IPS-18a (cell line): ENCODE results near the gene CREBL2.
"Not testable (repeated sequence)": the region's sequence is repeated elsewhere in the genome, so short reads cannot be mapped to it uniquely, and the experiment has no call there.

Experiments used
- H3K27ac ChIP-seq: one replicate; pipeline ENCODE4 v1.5.1; 2013; ENCODE audit warnings: low read length
- H3K27me3 ChIP-seq: one replicate; pipeline ENCODE4 v1.6.1; 2013; ENCODE audit warnings: mild to moderate bottlenecking, low read length; ENCODE audit not compliant: control insufficient read depth, insufficient read depth
- H3K36me3 ChIP-seq: one replicate; pipeline ENCODE4 v1.6.1; 2013; ENCODE audit warnings: low read depth, low read length; ENCODE audit not compliant: control insufficient read depth
- H3K4me1 ChIP-seq: one replicate; pipeline ENCODE4 v1.6.1; 2013; ENCODE audit warnings: low read depth, low read length; ENCODE audit not compliant: control insufficient read depth
- H3K4me3 ChIP-seq: one replicate; pipeline ENCODE4 v1.5.1; 2013; ENCODE audit warnings: low read length
- H3K9ac ChIP-seq: one replicate; pipeline ENCODE4 v1.6.1; 2013; ENCODE audit warnings: mild to moderate bottlenecking, low read length, moderate library complexity
- H3K9me3 ChIP-seq: one replicate; pipeline ENCODE4 v1.6.1; 2013; ENCODE audit warnings: low read depth, low read length; ENCODE audit not compliant: control insufficient read depth

The CREBL2 gene

DNA sequence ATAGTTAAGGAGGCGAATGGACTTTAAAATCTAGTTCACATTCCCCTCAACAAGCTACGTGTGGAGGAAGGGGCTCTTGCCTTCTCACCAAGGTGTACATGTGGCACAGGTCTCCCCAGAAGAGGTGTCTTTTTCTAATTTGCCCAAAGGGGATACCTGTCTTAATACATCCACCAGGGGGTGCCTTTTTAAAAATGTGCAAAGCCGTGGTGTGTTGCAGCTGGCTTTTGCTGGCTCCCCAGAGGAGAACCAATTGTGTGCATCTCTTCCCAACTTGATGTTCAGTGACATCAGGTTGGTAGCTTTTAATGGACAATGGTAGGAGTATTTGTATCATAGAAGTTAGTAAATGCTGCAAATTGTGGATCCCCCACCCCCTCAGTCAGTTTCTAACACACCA is 33.8 kb downstream of the CREBL2 start:
- no peak overlapping the region for H3K4me3 ChIP-seq
- peaks cover 19% of the 10 kb centered on the region for H3K9me3 ChIP-seq
- no peaks in the 10 kb centered on the region for H3K27me3 ChIP-seq
- peaks cover 4% of the 10 kb centered on the region for H3K36me3 ChIP-seq
- H3K27ac ChIP-seq = no peak overlapping the region
- H3K9ac ChIP-seq = no peak overlapping the region
- H3K4me1 ChIP-seq = peaks cover 7% of the 10 kb centered on the region

DNA sequence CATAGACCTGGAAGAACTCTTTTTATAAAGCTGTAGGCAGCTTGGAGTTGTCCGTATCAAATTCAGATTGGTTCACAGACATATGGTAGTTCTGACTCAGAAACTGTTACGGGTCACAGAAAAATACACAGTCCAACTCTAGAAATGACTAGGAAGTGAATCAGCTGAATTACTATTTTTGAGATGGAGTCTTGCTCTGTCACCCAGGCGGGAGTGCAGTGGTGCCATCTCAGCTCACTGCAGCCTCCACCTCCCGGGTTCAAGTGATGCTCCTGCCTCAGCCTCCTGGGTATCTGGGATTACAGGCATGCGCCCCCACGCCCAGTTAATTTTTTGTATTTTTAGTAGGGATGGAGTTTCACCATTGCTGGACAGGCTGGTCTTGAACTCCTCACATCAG is 34.3 kb downstream of the CREBL2 start:
- H3K4me1 ChIP-seq, H3K27ac ChIP-seq: not testable (repeated sequence)

DNA sequence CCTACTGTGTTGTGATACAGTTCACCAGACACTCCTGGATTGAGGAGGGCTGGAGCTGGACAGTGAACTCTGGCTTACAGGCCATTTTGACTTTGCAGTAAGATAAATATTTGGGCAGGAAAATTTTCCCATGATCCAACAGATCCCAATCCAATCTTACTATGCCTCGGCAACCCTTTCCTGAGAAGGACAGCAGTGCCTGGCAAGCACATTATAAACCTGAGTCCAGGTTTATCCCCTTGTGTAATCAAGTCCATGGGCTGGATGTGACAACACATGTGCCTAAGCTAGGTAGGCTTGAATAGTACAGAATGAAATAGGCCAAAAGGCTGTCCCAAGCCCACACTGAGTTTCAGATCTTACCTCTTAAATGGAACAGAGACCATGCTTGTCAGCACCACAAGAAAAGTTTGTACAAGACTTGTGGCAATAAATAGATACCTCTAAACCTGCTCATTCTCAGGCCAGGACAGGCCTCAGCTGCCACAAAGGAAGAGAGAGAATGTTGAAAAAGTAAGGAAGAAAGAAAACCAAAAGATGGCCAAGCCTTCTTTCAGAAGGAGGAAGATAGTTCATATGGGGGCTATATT is 34.9 kb downstream of the CREBL2 start:
- H3K27ac ChIP-seq = no peak overlapping the region
- peaks cover 4% of the 10 kb centered on the region for H3K36me3 ChIP-seq
- H3K4me1 ChIP-seq = peaks cover 7% of the 10 kb centered on the region
- no peak overlapping the region for H3K4me3 ChIP-seq
- no peak overlapping the region for H3K9ac ChIP-seq
- H3K9me3 ChIP-seq = peaks cover 19% of the 10 kb centered on the region
- H3K27me3 ChIP-seq = no peaks in the 10 kb centered on the region

More for the DNA sequence above, 34.3 kb downstream of the CREBL2 start:
- peaks cover 19% of the 10 kb centered on the region for H3K9me3 ChIP-seq
- not testable (repeated sequence) for H3K9ac ChIP-seq, H3K4me3 ChIP-seq, H3K27me3 ChIP-seq, H3K36me3 ChIP-seq

DNA sequence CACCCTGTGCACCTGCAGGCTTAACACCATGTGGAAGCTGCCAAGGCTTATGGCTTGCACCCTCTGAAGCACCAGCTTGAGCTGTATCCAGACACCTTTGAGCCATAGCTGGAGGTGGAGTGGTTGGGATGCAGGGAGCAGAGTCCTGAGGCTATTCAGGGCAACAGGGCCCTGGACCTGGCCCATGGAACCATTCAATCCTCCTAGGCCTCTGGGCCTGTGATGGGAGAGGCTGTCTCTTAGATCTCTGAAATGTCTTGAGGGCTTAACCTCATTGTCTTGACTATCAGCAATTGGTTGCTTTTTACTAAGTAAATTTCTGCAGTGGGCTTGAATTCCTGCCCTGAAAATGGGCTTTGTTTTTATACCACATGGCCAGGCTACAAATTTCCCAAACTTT is 36.6 kb downstream of the CREBL2 start:
- H3K4me3 ChIP-seq = no peak overlapping the region
- H3K27me3 ChIP-seq = no peaks in the 10 kb centered on the region
- peaks cover 19% of the 10 kb centered on the region for H3K9me3 ChIP-seq
- H3K36me3 ChIP-seq = no peaks in the 10 kb centered on the region
- H3K27ac ChIP-seq = no peak overlapping the region
- peaks cover 7% of the 10 kb centered on the region for H3K4me1 ChIP-seq
- no peak overlapping the region for H3K9ac ChIP-seq

DNA sequence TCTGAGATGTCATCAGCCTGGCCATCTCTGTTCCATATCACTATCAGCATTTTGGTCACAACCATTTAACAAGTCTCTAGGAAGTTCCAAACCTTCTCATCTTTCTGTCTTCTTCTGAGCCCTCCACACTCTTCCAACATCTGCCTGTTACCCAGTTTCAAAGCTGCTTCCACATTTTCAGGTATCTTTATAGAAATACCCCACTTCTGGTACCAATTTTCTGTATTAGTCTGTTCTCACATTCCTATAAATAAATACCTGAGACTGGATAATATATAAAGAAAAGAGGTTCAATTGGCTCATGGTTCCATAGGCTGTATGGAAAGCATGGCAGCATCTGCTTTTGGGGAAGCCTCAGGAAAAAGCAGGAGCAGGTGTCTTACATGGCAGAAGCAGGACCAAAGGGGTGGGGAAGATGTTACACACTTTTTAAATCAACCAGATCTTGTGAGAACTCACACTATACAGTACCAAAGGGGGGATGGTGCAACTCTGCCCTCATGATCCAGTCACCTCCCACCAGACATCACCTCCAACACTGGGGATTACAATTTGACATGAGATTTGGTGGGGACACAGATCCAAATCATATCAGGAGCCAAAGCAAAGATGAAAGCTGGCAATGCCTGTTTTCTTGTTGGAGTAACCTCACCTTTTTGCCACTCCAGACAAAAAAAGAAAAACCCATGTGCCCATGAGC is 37.4 kb downstream of the CREBL2 start:
- H3K27ac ChIP-seq = no peak overlapping the region
- no peaks in the 10 kb centered on the region for H3K27me3 ChIP-seq
- peaks cover 19% of the 10 kb centered on the region for H3K9me3 ChIP-seq
- H3K36me3 ChIP-seq = no peaks in the 10 kb centered on the region
- peaks cover 3% of the 10 kb centered on the region for H3K4me1 ChIP-seq
- H3K9ac ChIP-seq = no peak overlapping the region
- H3K4me3 ChIP-seq = no peak overlapping the region

DNA sequence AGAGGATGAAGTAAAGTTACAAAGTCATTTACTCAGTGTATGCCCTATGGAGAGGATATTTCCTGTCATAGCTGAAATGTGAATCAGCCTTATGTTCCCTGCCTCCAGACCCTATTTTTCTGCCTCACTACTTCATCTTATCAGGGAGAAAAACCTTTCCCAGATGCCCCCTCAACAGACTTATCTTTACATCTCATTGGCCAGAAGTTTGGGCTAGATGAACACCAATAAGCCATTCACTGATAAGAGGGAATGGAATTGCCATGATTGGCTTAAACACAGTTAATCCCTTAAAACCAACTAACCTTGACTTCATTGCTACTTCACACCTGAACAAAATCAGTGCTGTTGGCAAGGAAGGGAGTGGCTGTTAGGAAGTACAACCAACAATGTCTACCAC is 40.1 kb downstream of the CREBL2 start:
- Histone ChIP-seq H3K27ac (no peak overlapping the region), H3K9me3 (peaks cover 19% of the 10 kb centered on the region), H3K4me3 (no peak overlapping the region), H3K27me3 (no peaks in the 10 kb centered on the region), H3K4me1 (peaks cover 6% of the 10 kb centered on the region), H3K36me3 (no peaks in the 10 kb centered on the region), H3K9ac (no peak overlapping the region)

DNA sequence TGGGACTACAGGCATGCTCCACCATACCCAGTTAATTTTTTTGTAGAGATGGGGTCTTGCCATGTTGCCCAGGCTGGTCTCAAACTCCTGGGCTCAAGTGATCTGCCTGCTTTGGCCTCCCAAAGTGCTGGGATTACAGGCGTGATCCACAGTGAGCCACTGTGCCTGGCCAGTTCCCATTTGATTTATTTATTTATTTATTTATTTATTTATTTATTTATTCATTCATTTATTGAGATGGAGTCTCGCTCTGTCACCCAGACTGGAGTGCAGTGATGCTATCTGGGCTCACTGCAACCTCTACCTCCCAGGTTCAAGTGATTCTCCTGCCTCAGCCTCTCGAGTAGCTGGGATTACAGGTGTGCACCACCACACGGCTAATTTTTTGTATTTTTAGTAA is 41.0 kb downstream of the CREBL2 start:
- not testable (repeated sequence) for H3K36me3 ChIP-seq, H3K4me3 ChIP-seq, H3K27ac ChIP-seq, H3K4me1 ChIP-seq, H3K9ac ChIP-seq, H3K27me3 ChIP-seq
- H3K9me3 ChIP-seq = peaks cover 18% of the 10 kb centered on the region

DNA sequence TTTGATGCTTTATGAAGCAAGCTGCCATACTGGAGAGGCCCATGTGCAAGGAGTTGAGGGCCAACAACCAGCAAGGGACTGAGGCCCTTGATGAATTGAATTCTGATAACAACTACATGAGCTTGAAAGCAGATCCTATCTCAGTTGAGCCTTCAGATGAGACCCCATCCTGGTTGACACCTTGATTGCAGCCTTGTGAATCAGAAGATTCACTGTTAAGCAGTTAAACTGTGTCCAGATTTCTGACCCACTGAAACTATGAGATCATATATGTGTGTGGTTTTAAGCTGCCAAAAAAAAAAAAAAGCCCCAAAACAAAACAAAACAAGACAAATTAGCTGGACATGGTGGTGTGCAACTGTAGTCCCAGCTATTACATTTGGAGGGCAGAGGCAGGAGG is 42.2 kb downstream of the CREBL2 start:
- Histone ChIP-seq H3K27me3 (no peaks in the 10 kb centered on the region), H3K4me3 (no peak overlapping the region), H3K36me3 (no peaks in the 10 kb centered on the region), H3K4me1 (peaks cover 6% of the 10 kb centered on the region), H3K9ac (no peak overlapping the region), H3K9me3 (peaks cover 7% of the 10 kb centered on the region), H3K27ac (no peak overlapping the region)

DNA sequence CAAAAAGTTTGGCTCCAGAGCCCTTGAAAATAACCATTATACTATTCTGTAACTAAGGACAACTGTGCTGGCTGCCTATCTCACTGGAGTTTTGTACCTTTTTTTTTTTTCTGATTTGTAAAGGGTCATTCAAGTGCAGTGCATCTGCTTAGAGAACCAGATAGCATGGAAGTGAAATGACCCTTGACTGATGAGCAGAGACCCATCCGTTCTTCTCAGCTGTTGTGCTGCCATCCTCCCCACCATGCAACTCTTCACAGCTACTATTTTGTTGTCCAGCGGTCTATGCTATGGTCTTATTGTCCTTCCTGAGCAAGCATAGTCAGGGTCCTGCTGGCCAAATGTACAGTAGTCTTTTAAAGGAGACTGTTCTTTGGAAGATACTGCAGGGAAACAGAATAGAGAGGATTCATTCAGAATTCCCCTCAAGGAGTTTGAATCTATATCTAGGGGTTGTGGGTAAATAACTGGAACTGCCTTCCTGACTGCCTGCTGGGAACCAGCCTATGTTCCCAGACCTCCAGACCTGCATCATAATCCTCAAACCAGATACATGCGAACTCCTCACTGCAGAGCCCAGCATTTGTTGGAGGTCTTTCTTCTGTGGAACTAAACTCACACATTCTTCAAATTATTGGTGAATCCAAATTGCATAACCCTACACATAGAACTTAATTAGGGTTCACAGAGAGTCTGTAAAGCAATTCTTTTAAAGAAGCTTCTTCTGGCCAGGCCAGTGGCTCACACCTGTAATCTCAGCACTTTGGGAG is 43.2 kb downstream of the CREBL2 start:
- H3K27me3 ChIP-seq = no peaks in the 10 kb centered on the region
- no peaks in the 10 kb centered on the region for H3K36me3 ChIP-seq
- H3K27ac ChIP-seq = no peak overlapping the region
- H3K4me3 ChIP-seq = no peak overlapping the region
- no peak overlapping the region for H3K9ac ChIP-seq
- no peaks in the 10 kb centered on the region for H3K9me3 ChIP-seq
- peaks cover 8% of the 10 kb centered on the region for H3K4me1 ChIP-seq

DNA sequence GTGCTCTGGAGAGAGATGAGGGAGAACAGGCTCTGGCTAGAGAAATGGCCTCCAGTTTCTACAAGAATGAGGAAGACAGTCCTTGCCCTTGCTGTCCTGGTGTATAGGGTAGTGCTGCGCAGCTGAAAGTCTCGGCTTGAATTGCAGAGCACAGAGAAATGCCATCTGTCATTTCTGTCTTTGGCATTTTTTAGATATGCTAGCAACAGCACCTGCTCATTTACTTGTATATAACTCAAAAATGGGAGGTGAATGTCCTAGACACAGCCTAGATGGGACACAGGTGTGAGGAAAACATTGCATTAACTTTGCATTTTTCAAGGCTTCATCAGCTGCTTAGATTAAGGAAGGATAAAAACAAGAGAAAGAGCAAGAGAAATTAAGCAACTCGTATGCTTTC is 48.5 kb downstream of the CREBL2 start:
- no peaks in the 10 kb centered on the region for H3K27me3 ChIP-seq
- peaks cover 28% of the 10 kb centered on the region for H3K4me1 ChIP-seq
- peaks cover 4% of the 10 kb centered on the region for H3K36me3 ChIP-seq
- no peak overlapping the region for H3K4me3 ChIP-seq
- H3K27ac ChIP-seq = no peak overlapping the region
- H3K9me3 ChIP-seq = no peaks in the 10 kb centered on the region
- H3K9ac ChIP-seq = no peak overlapping the region

DNA sequence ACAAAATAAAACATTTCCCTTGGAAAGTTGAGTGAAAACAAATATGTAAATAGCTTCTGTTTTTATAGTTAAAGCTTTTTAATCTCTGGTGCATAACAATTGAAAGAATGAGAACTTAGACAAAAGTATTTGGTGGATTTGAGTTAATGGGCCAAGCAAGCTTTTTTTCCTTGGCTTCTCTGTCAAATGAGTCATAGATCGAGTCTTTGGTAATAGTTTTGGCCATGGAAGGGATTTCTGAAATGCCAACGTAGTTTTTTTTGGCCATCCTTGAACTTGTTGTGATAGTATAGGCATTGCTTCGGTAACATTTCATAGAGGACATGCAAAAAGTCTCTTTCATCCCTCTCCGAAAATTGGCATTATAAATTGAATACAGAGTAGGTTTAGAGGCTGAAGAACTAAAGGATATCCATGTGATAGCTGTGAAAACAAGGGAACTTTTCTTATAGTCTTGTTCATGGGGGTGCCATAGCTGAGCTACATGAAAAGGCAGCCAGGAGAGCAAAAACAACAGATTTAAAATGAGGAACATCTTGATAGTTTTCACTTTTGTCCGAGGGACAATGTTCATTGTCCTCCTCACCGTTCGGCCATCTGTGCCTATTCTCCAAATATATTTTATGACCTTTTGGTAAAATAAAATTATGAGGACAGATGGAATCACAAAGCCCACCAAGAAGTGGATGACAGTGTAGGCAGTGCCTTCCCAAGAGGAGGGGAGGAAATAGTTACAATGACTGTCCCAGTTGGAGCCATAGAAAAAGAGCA is 49.6 kb downstream of the CREBL2 start:
- peak overlapping the region; percentile 2 for H3K9ac ChIP-seq

More for the DNA sequence above, 49.6 kb downstream of the CREBL2 start:
- Histone ChIP-seq H3K27ac (no peak overlapping the region), H3K4me3 (peak overlapping the region; percentile 10), H3K4me1 (peaks cover 36% of the 10 kb centered on the region), H3K27me3 (no peaks in the 10 kb centered on the region), H3K9me3 (no peaks in the 10 kb centered on the region), H3K36me3 (peaks cover 4% of the 10 kb centered on the region)
